ENCODE data around the gene NTHL1.

NTHL1 gene

DNA sequence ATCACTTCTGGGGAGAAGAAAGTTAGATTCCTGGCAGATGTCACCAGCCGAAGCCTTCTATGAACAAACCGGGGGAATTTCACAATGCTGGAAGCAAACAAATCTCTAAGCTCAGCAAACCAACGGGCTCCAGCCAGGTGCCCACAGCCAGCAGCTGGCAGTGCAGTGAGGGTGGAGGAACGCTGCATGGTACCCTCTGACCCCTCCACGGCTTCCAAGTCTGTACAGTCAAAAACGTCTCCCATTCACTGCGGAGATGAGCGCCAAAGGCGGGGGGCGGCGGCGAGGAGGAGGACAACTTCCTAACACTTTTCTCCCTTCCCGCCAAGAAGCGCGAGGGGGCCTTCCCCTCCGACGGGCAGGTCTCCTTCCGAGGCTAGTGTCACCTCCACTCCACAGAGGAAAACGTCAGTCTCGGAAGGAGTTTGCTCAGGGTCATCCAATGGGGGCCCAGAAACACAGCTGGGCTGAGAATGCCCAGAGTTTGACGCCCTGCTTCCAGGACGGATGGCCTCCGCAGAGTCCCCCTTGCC is 38.9 kb downstream of the NTHL1 start:
- H3K4me3 ChIP-seq (replicated peaks in 1 of 2; ENCODE audit: low read depth in 2 of 2, low read length in 2 of 2): peak overlapping the region; percentile 63 to 79

GRCh38 chr16:2008009-2008526 is 39.6 kb downstream of the NTHL1 start:
- TF ChIP-seq, protein P1, sequence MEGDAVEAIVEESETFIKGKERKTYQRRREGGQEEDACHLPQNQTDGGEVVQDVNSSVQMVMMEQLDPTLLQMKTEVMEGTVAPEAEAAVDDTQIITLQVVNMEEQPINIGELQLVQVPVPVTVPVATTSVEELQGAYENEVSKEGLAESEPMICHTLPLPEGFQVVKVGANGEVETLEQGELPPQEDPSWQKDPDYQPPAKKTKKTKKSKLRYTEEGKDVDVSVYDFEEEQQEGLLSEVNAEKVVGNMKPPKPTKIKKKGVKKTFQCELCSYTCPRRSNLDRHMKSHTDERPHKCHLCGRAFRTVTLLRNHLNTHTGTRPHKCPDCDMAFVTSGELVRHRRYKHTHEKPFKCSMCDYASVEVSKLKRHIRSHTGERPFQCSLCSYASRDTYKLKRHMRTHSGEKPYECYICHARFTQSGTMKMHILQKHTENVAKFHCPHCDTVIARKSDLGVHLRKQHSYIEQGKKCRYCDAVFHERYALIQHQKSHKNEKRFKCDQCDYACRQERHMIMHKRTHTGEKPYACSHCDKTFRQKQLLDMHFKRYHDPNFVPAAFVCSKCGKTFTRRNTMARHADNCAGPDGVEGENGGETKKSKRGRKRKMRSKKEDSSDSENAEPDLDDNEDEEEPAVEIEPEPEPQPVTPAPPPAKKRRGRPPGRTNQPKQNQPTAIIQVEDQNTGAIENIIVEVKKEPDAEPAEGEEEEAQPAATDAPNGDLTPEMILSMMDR (IDR thresholded peaks at IDR 0.05; ENCODE audit: low read depth, low read length): no peak
- H3K4me3 ChIP-seq (replicated peaks in 1 of 2; ENCODE audit: low read depth in 2 of 2, low read length in 2 of 2): peak overlapping the region; percentile 63 to 79
- peak; percentile 68 to 77 for DNase-seq (ENCODE audit: low read depth in 2 of 2)

More for the DNA sequence above, 38.9 kb downstream of the NTHL1 start:
- TF ChIP-seq, protein P1 (IDR thresholded peaks at IDR 0.05; ENCODE audit: low read depth, low read length): no peak
- DNase-seq (ENCODE audit: low read depth in 2 of 2): peak; percentile 53 to 66

DNA sequence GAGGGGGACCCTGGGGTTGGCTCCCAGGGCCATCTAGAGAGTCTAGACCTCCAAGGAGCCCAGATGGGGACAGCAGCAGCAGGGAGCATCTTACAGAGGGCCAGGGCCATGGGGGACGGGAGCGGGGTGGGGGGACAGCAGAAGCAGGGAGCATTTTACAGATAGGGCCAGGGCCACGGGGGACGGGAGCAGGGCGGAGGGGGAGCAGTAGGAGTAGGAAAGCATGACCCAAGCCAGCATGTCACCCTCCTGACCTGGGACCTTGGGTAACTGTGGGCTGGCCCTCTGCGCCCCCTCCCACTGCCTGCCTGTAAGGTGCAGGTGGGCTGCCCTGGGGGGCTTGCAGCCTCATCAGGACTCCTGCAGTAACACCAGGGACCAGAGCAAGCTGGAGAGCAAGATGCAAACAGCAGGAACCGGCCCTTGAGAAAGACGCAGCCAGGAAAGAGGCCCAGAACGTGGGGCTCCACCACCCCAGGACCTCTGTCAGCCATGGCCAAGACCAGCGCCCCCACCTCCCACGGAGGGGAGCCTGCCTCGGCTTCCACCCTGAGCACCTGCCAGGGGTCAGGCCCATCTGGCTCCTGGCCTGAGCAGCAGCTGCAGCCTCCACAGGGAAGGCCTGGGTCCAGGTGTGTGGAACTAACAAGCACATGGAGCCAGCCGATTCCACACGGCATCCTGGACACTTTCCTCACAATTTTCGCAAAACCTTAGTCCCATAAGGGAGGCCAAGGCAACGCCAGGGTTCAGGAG is 40.4 kb downstream of the NTHL1 start:
- TF ChIP-seq, protein P1 (IDR thresholded peaks at IDR 0.05; ENCODE audit: low read depth, low read length): no peak
- peak overlapping the region in 1 of 2 donors; percentile 79 for H3K4me3 ChIP-seq (replicated peaks in 1 of 2; ENCODE audit: low read depth in 2 of 2, low read length in 2 of 2)
- DNase-seq (ENCODE audit: low read depth in 2 of 2): no peak

- TF ChIP-seq, protein P1 (IDR thresholded peaks at IDR 0.05; ENCODE audit: low read depth, low read length): no peak
- no peak for DNase-seq (ENCODE audit: low read depth in 2 of 2)
- H3K4me3 ChIP-seq (replicated peaks in 1 of 2; ENCODE audit: low read depth in 2 of 2, low read length in 2 of 2): no peak overlapping the region
Measured at GRCh38 chr16:2006317-2006716, 41.3 kb downstream of the NTHL1 start.

GRCh38 chr16:2005646-2006045 is 42.0 kb downstream of the NTHL1 start:
- no peak for DNase-seq (ENCODE audit: low read depth in 2 of 2)
- H3K4me3 ChIP-seq (replicated peaks in 1 of 2; ENCODE audit: low read depth in 2 of 2, low read length in 2 of 2): no peak overlapping the region
- TF ChIP-seq, protein P1 (IDR thresholded peaks at IDR 0.05; ENCODE audit: low read depth, low read length): no peak

DNA sequence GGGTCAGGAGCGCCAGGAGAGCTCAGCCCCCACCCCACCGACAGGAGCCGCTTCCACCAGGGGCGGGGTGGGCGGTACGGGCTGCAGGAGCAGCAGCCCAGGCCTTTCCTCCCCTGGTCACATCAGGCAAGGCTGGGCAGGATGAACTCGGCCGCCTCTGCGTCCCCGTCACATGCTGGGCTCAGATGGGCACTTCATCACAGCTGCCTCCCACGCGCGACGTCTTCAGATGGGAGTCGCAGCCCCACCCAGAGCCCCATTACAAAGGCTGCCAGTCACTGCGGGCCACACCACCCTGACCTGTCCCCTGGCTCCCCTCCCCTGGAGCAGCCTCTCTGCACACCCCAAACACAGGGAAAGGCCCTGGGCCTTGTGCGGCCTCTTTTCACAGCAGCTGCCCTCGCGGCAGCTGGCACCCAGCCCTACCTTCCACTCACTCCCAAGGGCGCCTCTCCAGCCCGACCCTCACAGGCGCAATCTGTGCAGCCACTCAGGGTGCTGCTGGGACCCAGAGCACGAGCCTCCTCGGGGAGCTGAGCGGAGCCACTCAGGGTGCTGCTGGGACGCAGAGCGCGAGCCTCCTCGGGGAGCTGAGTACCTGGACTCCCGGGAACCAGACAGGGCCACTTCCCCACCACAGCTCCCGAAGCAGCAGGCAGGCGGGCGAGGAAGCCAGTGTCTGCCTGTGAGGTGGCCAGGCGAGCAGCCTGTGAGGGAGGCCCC is 42.7 kb downstream of the NTHL1 start:
- DNase-seq (ENCODE audit: low read depth in 2 of 2): no peak
- no peak overlapping the region for H3K4me3 ChIP-seq (replicated peaks in 1 of 2; ENCODE audit: low read depth in 2 of 2, low read length in 2 of 2)
- TF ChIP-seq, protein P1 (IDR thresholded peaks at IDR 0.05; ENCODE audit: low read depth, low read length): no peak

Measured in cardiac fibroblast (primary cell).